AG04449 (cell line): ENCODE measurements around the gene HBS1L.
"Not testable (repeated sequence)": the region's sequence is repeated elsewhere in the genome, so short reads cannot be mapped to it uniquely, and the experiment has no call there.

ENCODE experiments used
- CTCF ChIA-PET: fragments of 350-600 bp; formaldehyde crosslinking; extraction: SDS; loops from one replicate; lab custom pipeline; 2021; ENCODE audit warnings: antibody characterized with exemption; lab: Yijun Ruan, JAX
- POLR2A ChIA-PET: fragments of 400-600, 350-600 bp; formaldehyde crosslinking; extraction: SDS; loops from one replicate; lab custom pipeline; 2020; ENCODE audit warnings: antibody characterized with exemption, inconsistent platforms; lab: Yijun Ruan, JAX
- DNase-seq: peaks from one replicate; pipeline ENCODE4 v3.0.0-alpha.2; 2010; ENCODE audit warnings: low read depth, low spot score
- H3K4me3 ChIP-seq: 2 replicates; pipeline ENCODE4 v1.5.1; 2011; ENCODE audit warnings: low read depth, mild to moderate bottlenecking, control low read depth, low read length
- TF ChIP-seq, protein P1 (sequence below): IDR thresholded peaks from one replicate; pipeline ENCODE4 v1.5.1; 2011; ENCODE audit warnings: mild to moderate bottlenecking, moderate library complexity, low read length, control low read depth, inconsistent platforms; ENCODE audit not compliant: insufficient read depth; ENCODE audit errors: missing control alignments

The HBS1L gene

DNA sequence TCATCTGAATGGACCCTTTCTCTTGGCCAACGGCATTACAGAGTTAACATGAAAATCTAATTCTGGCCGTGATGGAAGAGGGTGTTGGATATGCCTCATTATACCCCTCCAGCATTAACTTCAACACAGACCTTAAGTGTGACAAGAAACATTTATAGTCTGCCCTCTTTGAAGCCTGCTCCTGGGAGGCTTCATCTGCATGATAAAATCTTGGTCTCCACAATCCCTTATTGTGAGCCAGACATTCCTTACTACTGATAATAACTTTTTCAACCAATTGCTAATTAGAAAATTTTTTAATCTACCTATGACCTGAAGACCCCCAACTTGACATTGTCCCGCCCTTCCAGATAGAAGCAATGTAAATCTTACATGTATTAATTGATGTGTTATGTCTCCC, 9.3 kb upstream of the HBS1L start:
- DNase-seq: no peak
- CTCF ChIA-PET: interaction anchor here (1.1 to 1.2 kb wide), 2 partner anchors 8 to 359 kb away, joined by 3 to 5 read pairs; no protein-coding TSS in a partner anchor
- POLR2A ChIA-PET: no interaction called here
- TF ChIP-seq, protein P1, sequence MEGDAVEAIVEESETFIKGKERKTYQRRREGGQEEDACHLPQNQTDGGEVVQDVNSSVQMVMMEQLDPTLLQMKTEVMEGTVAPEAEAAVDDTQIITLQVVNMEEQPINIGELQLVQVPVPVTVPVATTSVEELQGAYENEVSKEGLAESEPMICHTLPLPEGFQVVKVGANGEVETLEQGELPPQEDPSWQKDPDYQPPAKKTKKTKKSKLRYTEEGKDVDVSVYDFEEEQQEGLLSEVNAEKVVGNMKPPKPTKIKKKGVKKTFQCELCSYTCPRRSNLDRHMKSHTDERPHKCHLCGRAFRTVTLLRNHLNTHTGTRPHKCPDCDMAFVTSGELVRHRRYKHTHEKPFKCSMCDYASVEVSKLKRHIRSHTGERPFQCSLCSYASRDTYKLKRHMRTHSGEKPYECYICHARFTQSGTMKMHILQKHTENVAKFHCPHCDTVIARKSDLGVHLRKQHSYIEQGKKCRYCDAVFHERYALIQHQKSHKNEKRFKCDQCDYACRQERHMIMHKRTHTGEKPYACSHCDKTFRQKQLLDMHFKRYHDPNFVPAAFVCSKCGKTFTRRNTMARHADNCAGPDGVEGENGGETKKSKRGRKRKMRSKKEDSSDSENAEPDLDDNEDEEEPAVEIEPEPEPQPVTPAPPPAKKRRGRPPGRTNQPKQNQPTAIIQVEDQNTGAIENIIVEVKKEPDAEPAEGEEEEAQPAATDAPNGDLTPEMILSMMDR: no peak
- H3K4me3 ChIP-seq: no peak overlapping the region

- TF ChIP-seq, protein P1: no peak
- ChIA-PET POLR2A (no interaction called here), CTCF (interaction anchor here (0.6 to 1.2 kb wide), 2 partner anchors 23 to 361 kb away, joined by 3 to 5 read pairs; no protein-coding TSS in a partner anchor)
- no peak for DNase-seq
- no peak overlapping the region for H3K4me3 ChIP-seq
These were observed 8.1 kb upstream of the HBS1L start for GRCh38 chr6:135062735-135063134.

GRCh38 chr6:135060076-135060475, 5.5 kb upstream of the HBS1L start:
- ChIA-PET CTCF (no interaction called here), POLR2A (no interaction called here)
- TF ChIP-seq, protein P1: no peak
- no peak for DNase-seq
- no peak overlapping the region for H3K4me3 ChIP-seq

- CTCF ChIA-PET, DNase-seq, POLR2A ChIA-PET, H3K4me3 ChIP-seq: not testable (repeated sequence)
These were observed 3.7 kb upstream of the HBS1L start for GRCh38 chr6:135058299-135058698.

- ChIA-PET CTCF (interaction anchor here (1.0 kb wide), 1 partner anchor 8 kb away, joined by 3 read pairs; no protein-coding TSS in a partner anchor), POLR2A (no interaction called here)
- no peak for DNase-seq
- no peak overlapping the region for H3K4me3 ChIP-seq
- TF ChIP-seq, protein P1: no peak
These were observed 2.0 kb upstream of the HBS1L start for GRCh38 chr6:135056632-135057031.

DNA sequence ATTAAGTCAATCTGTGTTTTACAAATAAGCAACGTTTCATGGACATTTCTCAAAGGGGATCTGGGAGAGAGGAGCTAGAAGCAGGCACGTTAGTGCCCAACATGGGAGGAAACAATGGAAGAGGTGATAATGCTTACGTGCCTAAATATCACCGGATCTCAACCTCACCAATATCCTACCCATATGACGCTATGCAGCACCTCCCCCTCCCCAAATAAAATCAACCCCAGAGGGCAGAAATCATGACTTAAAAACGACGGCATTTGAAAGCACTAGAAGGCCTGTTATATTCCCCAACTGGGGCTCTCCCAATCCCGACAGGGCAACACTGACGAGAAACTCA, 425 bp downstream of the HBS1L start:
- no peak for DNase-seq
- ChIA-PET CTCF (interaction anchor here (1.5 kb wide), 1 partner anchor 369 kb away, joined by 5 read pairs; no protein-coding TSS in a partner anchor), POLR2A (interaction anchor here (0.8 to 1.0 kb wide), 2 partner anchors 22 to 33 kb away, joined by 3 read pairs; no protein-coding TSS in a partner anchor)
- TF ChIP-seq, protein P1: no peak
- peak overlapping the region; percentile 89 for H3K4me3 ChIP-seq

- ChIA-PET CTCF (no interaction called here), POLR2A (no interaction called here)
- H3K4me3 ChIP-seq: peak overlapping the region; percentile 89
- no peak for DNase-seq
- TF ChIP-seq, protein P1: no peak
These were observed 1.2 kb downstream of the HBS1L start for GRCh38 chr6:135053406-135053805.
